Measurements from ENCODE around the gene ZNF774. TPM values are rescaled to one million over a fixed set of nuclear protein-coding genes. Genes with fewer than 3 reads are reported as not detected.

The ZNF774 gene
- total and polyA plus RNA-seq, 2 of the 8 experiments (the other 6 are each of a cell fraction or from before 2014, with no cell fraction given): 0.82 to 2.6 TPM

DNA sequence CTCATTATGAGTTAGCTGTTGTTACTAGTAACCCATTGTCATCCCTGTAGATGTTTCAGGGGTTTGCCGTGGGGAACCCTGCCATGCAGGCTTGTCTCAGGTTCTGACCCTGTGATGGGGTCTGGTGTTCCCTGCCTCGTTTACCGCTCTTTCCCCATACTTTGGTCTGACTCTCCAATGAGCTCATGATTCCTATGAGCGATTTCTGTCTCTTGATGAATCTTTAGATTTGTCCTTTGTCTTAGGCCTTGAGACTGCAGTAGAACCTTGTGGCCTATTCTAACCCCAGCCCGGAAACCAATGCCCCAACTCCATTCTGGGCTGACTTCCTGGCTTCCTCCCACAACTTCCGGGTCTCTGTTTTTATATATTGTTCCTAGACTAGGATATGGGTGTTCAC is 24.7 kb downstream of the ZNF774 start:
- Histone ChIP-seq H4K5ac (ENCODE audit: insufficient read length, low read depth, low read length) (no peak overlapping the region), H3K4me3 (ENCODE audit: extremely low read depth in 1 of 4, insufficient read depth in 2 of 4, low read depth in 3 of 4, low read length in 4 of 4) (no peak overlapping the region), H2BK12ac (ENCODE audit: low read depth, low read length) (no peak overlapping the region), H3K4ac (replicated peaks; ENCODE audit: insufficient read length, low read depth, low read length) (no peak overlapping the region), H4K20me1 (replicated peaks in 1 of 2; ENCODE audit: control insufficient read depth in 1 of 2, insufficient read depth in 2 of 2, low read length in 2 of 2) (no peaks in the 10 kb centered on the region), H4K8ac (ENCODE audit: extremely low read depth, insufficient read depth, low read length) (no peak overlapping the region), H3K9me3 (ENCODE audit: insufficient read depth in 2 of 2, low read depth in 1 of 2, low read length in 1 of 2) (peaks cover 6 to 11% of the 10 kb centered on the region in 2 experiments; a peak in 3 of 4 replicates), H3K23ac (ENCODE audit: insufficient read length) (no peak overlapping the region), H3K56ac (replicated peaks; ENCODE audit: insufficient read length, low read depth, low read length) (no peak overlapping the region), H3K23me2 (ENCODE audit: low read depth, low read length) (no peaks in the 10 kb centered on the region), H3K36me3 (ENCODE audit: control insufficient read depth in 2 of 4, insufficient read depth in 4 of 4, low read length in 3 of 4) (no peaks in the 10 kb centered on the region), H3K79me1 (ENCODE audit: low read depth, low read length) (no peaks in the 10 kb centered on the region), H2BK120ac (replicated peaks; ENCODE audit: low read depth, low read length) (no peak overlapping the region), H2BK15ac (ENCODE audit: low read length) (no peak overlapping the region), H3K18ac (ENCODE audit: extremely low read depth, low read length) (no peak overlapping the region), H4K91ac (replicated peaks; ENCODE audit: insufficient read length, low read length) (no peak overlapping the region), H2AK5ac (ENCODE audit: low read depth, low read length) (no peak overlapping the region), H2AFZ (ENCODE audit: low read length) (no peak overlapping the region), H3K4me2 (ENCODE audit: insufficient read depth in 1 of 2, low read depth in 2 of 2, low read length in 2 of 2) (no peak overlapping the region), H3K27me3 (replicated peaks in 1 of 4; ENCODE audit: control insufficient read depth in 3 of 4, extremely low read depth in 1 of 4, insufficient read depth in 3 of 4, low read length in 3 of 4) (no peaks in the 10 kb centered on the region), H3K9ac (replicated peaks in 1 of 4; ENCODE audit: extremely low read depth in 1 of 4, low read depth in 3 of 4, low read length in 3 of 4) (no peak overlapping the region), H2BK20ac (ENCODE audit: low read length) (no peak overlapping the region), H2BK5ac (ENCODE audit: low read depth, low read length) (no peak overlapping the region), H3K79me2 (ENCODE audit: control insufficient read depth in 1 of 2, insufficient read depth in 2 of 2, low read length in 2 of 2) (no peaks in the 10 kb centered on the region), H3K4me1 (replicated peaks in 1 of 4; ENCODE audit: control insufficient read depth in 3 of 4, insufficient read depth in 4 of 4, low read length in 3 of 4) (no peaks in the 10 kb centered on the region), H3K14ac (ENCODE audit: insufficient read length) (no peak overlapping the region), H3K27ac (ENCODE audit: low read depth, low read length) (no peak overlapping the region)
- TF ChIP-seq SAP30 (IDR thresholded peaks at IDR 0.05; ENCODE audit: insufficient read depth, insufficient replicate concordance, low read length) (no peak), RAD21 (IDR thresholded peaks at IDR 0.05 in 1 of 2, conservative IDR thresholded peaks at IDR 0.05 in 1 of 2; ENCODE audit: low read depth in 2 of 2, low read length in 2 of 2) (no peak), TAF7 (optimal IDR thresholded peaks at IDR 0.05; ENCODE audit: borderline replicate concordance, low read depth, low read length) (no peak), CTBP2 (IDR thresholded peaks at IDR 0.05; ENCODE audit: borderline replicate concordance, insufficient read depth, insufficient read length, low read length) (no peak), CREB1 (IDR thresholded peaks at IDR 0.05) (no peak), EGR1 (IDR thresholded peaks at IDR 0.05; ENCODE audit: borderline replicate concordance, low read depth, low read length) (no peak), RFX5 (IDR thresholded peaks at IDR 0.05; ENCODE audit: borderline replicate concordance, low read depth, low read length) (no peak), HDAC2 (IDR thresholded peaks at IDR 0.05; ENCODE audit: borderline replicate concordance in 1 of 2, low read depth in 2 of 2, low read length in 2 of 2) (no peak), BACH1 (IDR thresholded peaks at IDR 0.05; ENCODE audit: low read length) (no peak), NANOG (IDR thresholded peaks at IDR 0.05; ENCODE audit: insufficient read depth, low read depth, low read length, poor library complexity, severe bottlenecking) (no peak), CBX5 (IDR thresholded peaks at IDR 0.05; ENCODE audit: low read depth, low read length) (no peak)
- FAIRE-seq: no peak
- POLR2A ChIA-PET (ENCODE audit: partially characterized antibody): no interaction called here
- no peak for DNase-seq (ENCODE audit: low read depth in 1 of 2, low spot score in 2 of 2)
- WGBS, 2 experiments (ENCODE audit: extremely low coverage in 1 of 2, insufficient coverage in 1 of 2, insufficient read length in 1 of 2, insufficient replicate concordance in 2 of 2, low coverage in 1 of 2, low lambda C conversion rate in 2 of 2, missing lambda C conversion rate in 1 of 2): 93% methylated on average over 6 of the region's 6 CpGs; no CpG with 5 or more reads in 1 of the 2 experiments
- CTCF ChIA-PET (ENCODE audit: partially characterized antibody): interaction anchor here (1.4 to 2.2 kb wide), 3 partner anchors 9 to 20 kb away, joined by 3 to 9 read pairs (median 4); partner anchors contain the start of gene IQGAP1

Data from H1 (cell line).